Neural crest cell (in vitro differentiated cells): ENCODE data around the gene ALOX12B. TPM values are rescaled to one million over a fixed set of nuclear protein-coding genes. Genes with fewer than 3 reads are reported as not detected.

Source experiments
- DNase-seq: peaks from one replicate; pipeline ENCODE4 v3.0.0; 2021; ENCODE audit warnings: low read depth, mixed read lengths, low spot score
- H3K27ac Mint-ChIP-seq: one replicate; pipeline ENCODE4 v1.8.0; 2021; ENCODE audit warnings: mild to moderate bottlenecking, mixed read lengths; ENCODE audit not compliant: unreplicated experiment
- H3K27me3 Mint-ChIP-seq: 2 replicates; pipeline ENCODE4 v1.8.0; 2021; ENCODE audit warnings: low read depth, mild to moderate bottlenecking, mixed read lengths
- H3K36me3 Mint-ChIP-seq: 2 replicates; pipeline ENCODE4 v1.8.0; 2021; ENCODE audit warnings: low read depth, mild to moderate bottlenecking, mixed read lengths
- H3K4me1 Mint-ChIP-seq: 2 replicates; pipeline ENCODE4 v1.8.0; 2021; ENCODE audit warnings: mixed read lengths
- H3K4me3 Mint-ChIP-seq: one replicate; pipeline ENCODE4 v1.8.0; 2021; ENCODE audit warnings: mild to moderate bottlenecking, mixed read lengths
- H3K9me3 Mint-ChIP-seq: 2 replicates; pipeline ENCODE4 v1.8.0; 2021; ENCODE audit warnings: mixed read lengths
- total RNA-seq: library from RNA; stranded (reverse); gene quantifications from 2 replicates; pipeline ENCODE4 v1.2.1, GENCODE V29; 2021
- TF ChIP-seq, protein P1 (sequence below): fragments of 200-600 bp; sonication (generic); conservative IDR thresholded peaks from 2 replicates; pipeline ENCODE4 v1.5.0; 2021; ENCODE audit warnings: antibody characterized with exemption, mild to moderate bottlenecking

ALOX12B gene
- total RNA-seq, 1 donor from 2014 or later: not detected

DNA sequence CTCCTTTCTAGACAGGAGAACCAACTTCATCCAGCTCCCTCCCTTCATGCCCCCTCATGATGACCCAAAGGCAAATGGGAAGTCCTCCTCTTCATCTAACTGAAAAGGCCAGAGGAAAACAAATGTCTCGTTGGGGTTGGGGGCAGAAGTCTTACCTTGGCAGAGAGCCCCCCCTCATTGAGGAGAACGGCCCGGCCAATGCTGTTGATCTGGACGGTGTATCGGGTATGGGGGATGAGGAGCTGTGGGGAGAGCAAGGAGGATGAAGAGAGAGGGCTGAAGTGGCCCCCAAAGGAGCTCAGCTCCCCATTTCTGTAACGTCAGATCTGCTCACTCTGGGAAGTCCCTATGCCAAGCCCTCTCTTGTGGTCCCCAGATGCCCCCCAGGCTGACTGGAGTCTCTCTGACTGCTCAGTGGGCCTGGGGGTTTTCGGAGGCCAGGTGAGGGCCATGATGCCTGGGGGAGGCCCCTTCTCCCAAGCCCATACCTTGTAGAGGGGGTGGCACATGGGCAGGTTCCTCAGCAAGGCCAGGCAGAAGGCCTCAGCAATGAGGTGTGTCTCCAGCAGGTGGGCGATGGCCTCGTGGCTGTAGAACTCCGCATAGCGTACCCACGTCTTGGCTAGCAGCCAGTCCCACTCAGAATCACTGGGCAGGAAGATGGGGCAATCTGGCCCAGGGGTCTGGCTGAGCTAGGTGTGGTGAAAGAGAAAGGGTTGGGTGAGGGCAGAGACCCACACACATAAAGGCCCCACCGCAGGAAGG lies 10.8 kb downstream of the ALOX12B start:
- TF ChIP-seq, protein P1, sequence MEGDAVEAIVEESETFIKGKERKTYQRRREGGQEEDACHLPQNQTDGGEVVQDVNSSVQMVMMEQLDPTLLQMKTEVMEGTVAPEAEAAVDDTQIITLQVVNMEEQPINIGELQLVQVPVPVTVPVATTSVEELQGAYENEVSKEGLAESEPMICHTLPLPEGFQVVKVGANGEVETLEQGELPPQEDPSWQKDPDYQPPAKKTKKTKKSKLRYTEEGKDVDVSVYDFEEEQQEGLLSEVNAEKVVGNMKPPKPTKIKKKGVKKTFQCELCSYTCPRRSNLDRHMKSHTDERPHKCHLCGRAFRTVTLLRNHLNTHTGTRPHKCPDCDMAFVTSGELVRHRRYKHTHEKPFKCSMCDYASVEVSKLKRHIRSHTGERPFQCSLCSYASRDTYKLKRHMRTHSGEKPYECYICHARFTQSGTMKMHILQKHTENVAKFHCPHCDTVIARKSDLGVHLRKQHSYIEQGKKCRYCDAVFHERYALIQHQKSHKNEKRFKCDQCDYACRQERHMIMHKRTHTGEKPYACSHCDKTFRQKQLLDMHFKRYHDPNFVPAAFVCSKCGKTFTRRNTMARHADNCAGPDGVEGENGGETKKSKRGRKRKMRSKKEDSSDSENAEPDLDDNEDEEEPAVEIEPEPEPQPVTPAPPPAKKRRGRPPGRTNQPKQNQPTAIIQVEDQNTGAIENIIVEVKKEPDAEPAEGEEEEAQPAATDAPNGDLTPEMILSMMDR: no peak
- no peak overlapping the region for H3K4me3 Mint-ChIP-seq
- peaks cover 15% of the 10 kb centered on the region for H3K4me1 Mint-ChIP-seq
- H3K27ac Mint-ChIP-seq: no peak overlapping the region
- H3K9me3 Mint-ChIP-seq: no peaks in the 10 kb centered on the region
- H3K27me3 Mint-ChIP-seq: peaks cover 97% of the 10 kb centered on the region
- no peaks in the 10 kb centered on the region for H3K36me3 Mint-ChIP-seq
- no peak for DNase-seq

DNA sequence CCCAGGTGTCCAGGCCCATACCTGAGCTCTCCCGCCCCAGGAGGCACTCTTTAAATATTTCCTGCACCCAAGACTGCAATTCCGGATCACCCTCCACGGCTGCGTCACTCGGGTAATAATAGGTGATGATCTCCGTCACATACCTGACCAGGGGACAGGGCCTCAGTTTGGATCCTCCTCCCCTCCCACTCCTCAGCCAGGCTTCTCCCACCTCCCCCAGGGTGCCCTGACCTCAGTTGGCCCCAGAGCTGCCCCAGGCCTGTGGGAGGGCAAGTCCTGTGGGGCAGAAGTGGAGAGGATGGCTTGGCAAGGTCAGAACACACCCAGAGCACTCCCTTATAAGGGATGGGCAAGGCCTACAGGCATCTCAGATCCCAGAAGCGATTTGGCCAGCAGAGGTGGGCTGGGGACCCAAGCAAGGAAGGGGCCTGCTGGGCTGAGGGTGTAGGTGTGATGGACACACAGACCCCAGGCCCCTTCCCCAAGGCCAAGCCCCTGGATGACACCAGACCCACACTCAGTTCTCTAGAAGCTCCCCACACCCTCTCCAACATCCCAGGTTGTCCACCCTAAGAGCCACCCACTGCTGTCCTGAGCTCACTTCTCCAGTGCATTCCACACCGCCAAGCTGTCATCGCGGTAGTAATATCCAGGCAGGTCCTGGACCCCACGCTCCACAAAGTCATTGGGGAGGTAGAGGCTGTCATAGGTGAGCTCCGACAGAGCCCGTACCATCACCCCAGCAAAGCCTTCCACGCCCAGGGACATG lies 11.8 kb downstream of the ALOX12B start:
- DNase-seq: no peak
- Mint-ChIP-seq H3K9me3 (no peaks in the 10 kb centered on the region), H3K27ac (no peak overlapping the region), H3K27me3 (peaks cover 97% of the 10 kb centered on the region), H3K4me1 (peaks cover 15% of the 10 kb centered on the region), H3K4me3 (no peak overlapping the region), H3K36me3 (no peaks in the 10 kb centered on the region)
- TF ChIP-seq, protein P1: no peak

DNA sequence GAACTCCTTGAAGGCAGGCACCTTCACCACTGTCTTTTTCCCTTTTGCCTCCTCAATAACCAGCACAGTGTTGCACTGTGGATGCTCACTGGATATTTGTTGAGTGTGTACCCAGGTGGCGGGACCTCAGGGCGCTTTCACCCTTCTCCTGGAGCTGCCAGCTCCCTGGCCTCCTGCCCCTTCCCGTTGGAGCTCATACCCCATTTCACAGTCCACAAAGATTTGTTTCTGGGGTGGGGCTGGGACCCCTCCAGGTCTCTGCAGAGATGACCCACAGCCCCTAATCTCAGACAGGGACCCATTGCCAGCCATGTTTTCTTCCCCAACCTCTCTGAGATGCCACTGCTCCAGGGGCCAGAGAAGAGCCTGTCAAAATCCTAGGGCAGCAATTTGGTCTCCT lies 12.4 kb downstream of the ALOX12B start:
- Mint-ChIP-seq H3K36me3 (no peaks in the 10 kb centered on the region), H3K4me3 (no peak overlapping the region), H3K27me3 (peaks cover 97% of the 10 kb centered on the region), H3K27ac (no peak overlapping the region), H3K9me3 (no peaks in the 10 kb centered on the region), H3K4me1 (peaks cover 15% of the 10 kb centered on the region)
- TF ChIP-seq, protein P1: no peak
- no peak for DNase-seq

DNA sequence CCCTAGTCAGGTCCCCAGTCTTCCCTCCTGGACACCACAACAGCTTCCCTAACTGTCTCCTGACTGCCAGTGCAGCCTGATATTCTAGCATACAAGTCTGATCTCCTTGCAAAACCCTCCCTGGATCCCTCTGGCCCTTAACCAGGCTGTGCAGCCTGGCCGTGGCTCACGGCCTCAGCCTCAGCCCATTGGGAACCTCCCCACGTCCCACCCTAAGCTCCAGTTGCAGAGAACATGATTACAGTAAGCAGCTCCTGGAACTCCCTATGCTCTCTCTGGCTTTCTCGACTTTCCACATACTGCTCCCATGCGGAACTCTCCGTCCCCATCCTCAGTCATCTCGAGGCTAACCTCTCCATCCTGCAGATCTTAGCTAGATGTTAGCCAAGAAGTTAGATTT lies 13.0 kb downstream of the ALOX12B start:
- Mint-ChIP-seq H3K27me3 (peaks cover 97% of the 10 kb centered on the region), H3K27ac (no peak overlapping the region), H3K4me1 (peaks cover 15% of the 10 kb centered on the region), H3K4me3 (no peak overlapping the region), H3K9me3 (no peaks in the 10 kb centered on the region), H3K36me3 (no peaks in the 10 kb centered on the region)
- TF ChIP-seq, protein P1: no peak
- DNase-seq: no peak

DNA sequence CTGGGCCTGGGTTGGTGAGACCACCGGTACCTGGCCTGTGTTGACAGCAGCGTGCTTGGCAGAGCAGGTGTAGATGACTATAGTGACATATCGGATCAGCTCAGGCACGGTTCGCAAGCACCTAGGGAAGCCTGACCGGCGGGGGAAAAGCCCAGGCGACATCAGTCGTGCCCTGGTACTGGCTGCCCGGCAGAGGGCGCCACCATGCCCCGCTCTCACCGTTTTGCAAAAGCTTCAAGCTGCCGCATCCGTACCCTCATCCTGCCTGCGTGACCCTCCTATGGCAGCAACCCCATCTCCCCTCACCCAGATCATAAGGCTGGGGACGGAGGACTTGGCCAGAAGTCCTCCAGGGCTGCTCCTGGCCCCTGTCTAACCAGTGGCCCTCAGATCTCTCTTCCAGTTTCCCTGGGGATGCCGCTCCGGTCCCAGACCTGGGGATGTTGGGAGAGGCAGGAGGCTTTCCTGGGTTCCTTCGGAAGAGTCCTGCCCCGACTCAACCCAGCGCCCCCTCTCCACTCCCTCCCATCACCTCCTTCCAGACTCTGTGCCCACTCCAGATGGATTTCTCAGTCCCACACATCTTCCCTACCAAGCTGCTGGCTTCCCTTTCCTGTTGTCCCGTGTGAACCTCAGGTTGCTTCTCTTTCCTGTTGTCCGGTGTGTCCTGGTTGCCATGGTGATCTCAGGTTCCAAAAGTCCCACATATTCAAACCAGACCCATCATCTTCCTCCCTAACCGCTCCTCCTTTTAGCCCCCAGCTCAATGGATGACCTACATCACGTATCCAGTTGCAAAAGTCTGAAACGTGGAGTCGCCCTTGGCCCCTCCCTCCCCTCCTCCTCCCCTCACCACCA lies 13.7 kb downstream of the ALOX12B start:
- H3K36me3 Mint-ChIP-seq: no peaks in the 10 kb centered on the region
- TF ChIP-seq, protein P1: peak; percentile 95
- H3K9me3 Mint-ChIP-seq: no peaks in the 10 kb centered on the region
- H3K27me3 Mint-ChIP-seq: peaks cover 98% of the 10 kb centered on the region
- no peak overlapping the region for H3K27ac Mint-ChIP-seq
- H3K4me1 Mint-ChIP-seq: peaks cover 15% of the 10 kb centered on the region
- peak; percentile 79 for DNase-seq
- no peak overlapping the region for H3K4me3 Mint-ChIP-seq
